HS-5 (cell line): ENCODE data around the gene HDHD3.

Source experiments
- DNase-seq: peaks from one replicate; pipeline ENCODE4 v3.0.0-alpha.2; 2012; ENCODE audit warnings: low read depth

HDHD3 gene

DNA sequence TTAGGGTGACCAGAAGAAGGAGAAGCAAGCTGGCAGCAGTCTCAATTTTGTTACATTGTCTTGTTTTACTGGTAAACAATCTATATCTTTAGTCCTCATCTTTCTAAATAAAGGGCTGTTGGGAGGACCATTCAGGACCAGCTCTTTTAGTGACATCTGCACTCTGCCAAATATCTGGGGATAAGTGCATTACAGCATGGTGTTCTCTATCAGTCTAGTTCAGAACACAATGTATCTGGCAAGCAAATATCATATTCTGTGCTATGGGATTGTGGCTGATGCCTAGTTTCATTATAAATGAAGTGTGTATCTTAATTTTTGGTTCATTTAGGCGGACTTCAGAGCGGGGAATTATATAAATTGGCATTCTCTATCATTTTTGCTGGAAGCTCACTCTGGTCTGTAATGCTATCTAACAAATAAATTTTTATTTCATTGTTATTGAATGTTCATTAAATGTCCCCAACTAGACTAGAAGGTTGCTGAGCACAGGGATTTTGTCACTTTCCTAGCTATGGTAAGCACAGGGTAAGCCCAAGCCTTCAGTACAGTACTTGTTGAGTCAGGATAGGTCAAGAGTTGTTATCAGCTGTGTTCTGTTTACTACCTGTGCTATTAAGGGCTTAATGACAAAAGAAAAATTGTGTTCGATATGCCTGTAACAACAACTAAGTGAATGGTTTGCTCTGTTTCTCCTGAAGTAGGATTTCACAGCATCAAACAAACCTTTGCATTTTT is 48.6 kb downstream of the HDHD3 start:
- DNase-seq = no peak

DNA sequence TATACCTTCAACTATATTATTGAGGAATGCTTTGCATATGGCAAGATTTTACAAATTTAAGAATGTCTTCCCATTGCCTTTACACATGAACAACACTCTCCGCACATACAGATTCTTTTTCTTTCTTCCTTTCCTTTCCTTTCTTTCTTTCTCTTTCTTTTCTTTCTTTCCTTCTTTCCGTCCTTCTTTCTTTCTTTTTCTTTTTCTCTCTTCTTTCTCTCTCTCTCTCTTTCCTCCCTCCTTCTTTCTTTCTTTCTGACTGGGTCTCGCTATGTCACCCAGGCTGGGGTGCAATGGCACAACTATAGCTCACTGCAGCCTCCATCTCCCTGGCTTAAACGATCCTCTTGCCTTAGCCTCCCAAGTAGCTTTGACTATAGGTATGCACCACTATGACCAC is 50.6 kb downstream of the HDHD3 start:
- no peak for DNase-seq
